ENCODE measurements around the gene DGLUCY.
"Not testable (repeated sequence)": the region's sequence is repeated elsewhere in the genome, so short reads cannot be mapped to it uniquely, and the experiment has no call there.

The DGLUCY gene

DNA sequence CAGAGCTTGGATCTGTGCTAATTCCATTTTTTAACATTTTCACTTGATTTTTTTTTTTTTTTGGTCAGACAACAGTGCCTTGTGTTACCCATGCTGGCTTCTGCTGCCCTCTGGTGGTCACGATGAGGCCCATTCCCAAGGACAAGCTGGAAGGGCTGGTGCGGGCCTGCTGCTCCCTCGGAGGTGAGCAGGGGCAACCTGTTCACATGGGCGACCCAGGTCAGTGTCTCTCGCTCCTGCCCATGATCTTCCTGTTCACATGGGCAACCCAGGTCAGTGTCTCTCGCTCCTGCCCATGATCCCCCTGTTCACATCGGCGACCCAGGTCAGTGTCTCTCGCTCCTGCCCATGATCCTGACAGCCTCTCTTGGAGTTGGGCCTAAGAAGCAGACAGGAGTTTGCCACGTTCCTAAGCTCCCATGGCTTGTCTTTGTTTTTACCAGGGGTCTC lies 59.4 kb downstream of the DGLUCY start:
- peak; percentile 78 to 81 for DNase-seq

DNA sequence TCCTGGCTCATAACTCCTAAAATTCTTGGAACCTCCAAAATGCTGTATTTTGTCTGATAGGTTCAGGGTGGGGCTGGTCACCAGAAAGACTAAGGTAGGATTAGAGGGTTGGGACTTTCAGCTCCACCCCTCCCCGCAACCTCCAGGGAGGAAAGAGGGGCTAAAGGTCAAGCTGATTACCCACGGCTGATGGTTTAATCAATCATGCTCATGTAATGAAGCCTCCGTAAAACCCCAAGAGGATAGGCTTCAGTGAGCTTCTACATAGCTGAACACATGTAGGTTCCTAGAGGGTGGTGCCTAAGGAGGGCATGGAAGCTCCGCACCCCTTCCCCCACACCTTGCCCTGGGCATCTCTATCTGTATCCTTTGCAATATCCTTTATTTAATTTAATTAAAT lies 60.0 kb downstream of the DGLUCY start:
- no peak for DNase-seq

DNA sequence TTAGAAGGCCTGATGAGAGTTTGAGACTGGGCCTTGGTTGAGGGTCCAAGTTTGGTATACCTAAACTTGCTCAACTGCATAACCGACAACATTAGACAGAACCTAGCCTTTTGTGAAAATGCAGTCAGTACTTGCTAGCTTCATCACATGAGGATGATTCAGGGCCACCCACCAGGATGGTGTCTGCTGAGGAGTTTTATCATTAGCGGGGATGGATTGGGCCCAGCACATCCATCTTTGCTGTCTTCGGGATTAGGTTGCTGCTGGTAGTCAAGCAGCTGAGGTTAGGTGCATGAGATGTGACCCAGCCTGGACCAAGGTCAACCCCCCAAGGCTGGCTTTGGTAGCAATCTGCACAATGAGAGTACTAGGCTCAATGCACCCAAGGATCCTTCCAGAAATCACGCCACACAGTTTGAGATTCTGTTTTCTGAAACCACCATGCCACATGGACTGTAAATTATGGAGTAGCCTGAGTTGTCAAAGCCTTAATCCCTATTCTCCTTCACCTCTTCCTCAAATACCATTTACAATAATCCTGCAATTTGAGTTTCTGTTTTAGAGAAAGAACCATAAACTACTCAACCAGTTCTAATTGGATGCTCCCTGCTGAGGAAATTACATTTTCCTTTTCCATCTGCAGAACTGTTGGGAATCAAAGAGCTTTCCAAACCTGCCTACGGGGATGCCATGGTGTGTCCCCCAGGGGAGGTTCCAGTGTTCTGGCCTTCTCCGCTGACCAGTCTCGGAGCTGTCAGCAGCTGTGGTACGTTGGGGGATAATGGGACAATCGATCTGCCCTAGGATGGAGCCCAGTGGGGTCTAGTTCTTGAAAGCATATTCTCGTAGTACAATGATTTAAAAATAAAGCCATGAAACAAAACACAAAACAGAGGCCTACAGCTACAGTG lies 61.7 kb downstream of the DGLUCY start:
- no peak for DNase-seq

DNA sequence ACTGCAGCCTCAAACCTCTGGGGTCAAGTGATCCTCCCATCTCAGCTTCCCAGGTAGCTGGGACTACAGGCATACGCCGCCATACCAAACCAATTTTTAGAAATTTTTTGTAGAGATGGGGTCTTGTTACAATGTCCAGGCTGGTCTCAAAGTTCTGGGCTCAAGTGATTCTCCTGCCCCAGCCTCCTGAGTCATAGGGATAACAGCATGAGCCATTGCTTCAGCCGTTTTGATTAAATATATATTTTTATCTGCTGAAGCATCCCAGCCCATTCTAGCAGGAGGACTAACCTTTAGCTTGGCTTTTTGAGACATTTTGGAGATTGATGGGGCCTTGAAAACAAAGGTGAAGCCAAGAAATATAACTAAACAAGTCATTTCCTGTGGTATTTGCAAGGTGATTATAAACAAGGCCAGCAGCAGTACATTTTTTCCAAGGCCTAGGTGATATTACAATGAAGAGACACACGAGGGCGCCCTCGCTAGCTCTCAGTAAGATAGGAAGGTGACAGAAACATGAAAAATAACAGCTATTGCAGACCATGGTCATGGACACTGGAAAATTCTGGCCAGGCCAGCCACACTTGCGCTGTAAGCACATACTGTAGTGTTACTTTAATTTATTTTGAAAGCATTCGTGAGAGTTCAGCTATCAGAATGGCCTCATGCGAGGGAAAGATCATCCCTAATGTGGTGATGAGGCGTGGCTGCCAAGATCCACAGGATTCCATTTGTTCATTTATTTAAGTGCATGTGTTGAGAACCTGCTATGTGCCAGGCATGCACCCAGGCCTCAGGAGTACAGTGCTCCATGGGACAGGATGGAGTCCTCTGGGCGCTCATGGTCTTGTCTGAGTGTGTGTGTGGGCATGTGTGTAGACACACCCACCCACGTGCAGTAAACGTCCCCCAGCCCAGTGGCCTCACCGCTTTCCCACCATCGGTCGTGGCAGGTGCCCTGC lies 63.5 kb downstream of the DGLUCY start:
- DNase-seq: peak; percentile 71 to 81

DNA sequence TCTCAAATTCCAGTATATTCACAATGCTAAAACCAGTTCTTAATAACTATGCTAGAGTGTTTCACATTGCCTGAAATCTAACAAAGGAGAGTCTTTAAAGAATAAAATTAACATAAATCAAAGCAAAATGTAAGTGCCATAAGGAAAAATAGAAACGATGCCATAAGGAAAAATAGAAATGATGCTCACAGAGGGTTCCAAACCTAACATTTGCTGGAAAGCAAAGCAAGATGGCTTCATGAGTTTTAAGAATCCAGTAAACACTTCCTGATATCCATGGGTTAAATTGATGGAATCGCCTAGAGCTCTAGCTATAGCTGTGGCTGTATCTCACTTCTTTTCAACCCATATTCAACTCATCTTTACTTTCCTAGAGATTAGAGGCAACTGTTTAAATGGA lies 66.7 kb downstream of the DGLUCY start:
- DNase-seq: no peak

DNA sequence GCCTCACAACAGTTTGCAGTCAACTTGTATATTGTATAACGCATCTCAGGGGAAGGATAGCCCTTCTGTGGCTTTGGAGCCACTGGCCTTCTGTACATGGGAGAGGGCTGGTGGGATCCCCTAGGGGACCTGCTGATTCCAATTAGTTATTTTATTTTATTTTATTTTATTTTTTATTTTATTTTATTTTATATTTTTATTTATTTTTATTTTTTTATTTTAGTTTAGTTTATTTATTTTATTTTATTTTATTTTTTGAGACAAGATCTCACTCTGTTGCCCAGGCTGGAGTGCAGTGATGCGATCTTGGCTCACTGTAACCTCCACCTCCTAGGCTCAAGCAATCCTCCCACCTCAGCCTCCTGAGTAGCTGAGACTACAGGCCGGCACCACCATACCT lies 68.9 kb downstream of the DGLUCY start:
- not testable (repeated sequence) for DNase-seq

DNA sequence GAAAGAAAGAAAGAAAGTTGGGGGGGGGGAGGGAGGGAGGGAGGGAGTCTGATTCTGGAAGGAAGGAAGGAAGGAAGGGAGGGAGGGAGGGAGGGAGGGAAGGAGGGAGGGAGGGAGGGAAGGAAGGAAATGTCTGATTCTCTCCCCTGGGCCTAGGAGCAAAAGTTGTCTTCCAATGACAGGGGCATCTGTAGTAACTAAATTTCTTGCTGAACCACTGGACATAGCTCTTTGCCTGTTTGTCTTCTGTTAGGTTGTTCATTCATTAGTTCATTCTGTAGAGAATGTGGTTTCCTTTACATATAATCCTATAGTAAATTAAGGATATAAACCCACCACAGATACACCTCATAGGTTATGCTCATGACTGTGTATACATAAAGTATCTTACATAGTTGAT lies 70.7 kb downstream of the DGLUCY start:
- no peak for DNase-seq

DNA sequence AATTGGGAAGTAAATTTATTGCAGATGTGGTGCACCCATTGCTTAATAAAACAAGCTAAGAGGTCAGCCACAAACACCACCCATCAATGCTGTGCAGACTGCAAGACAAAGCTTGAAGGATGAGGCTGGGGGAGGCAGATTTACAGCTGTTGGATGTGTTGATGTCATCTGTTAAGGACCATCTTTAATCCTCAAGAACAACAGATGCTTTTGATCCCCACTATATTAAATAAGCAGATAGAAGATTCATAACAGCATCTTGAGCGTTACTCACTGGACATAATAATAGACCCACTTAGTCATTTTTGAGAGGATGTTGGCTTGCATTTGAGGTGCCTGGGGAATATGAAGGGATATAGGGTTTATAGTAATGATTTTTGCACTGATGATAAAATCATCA lies 71.8 kb downstream of the DGLUCY start:
- no peak for DNase-seq

DNA sequence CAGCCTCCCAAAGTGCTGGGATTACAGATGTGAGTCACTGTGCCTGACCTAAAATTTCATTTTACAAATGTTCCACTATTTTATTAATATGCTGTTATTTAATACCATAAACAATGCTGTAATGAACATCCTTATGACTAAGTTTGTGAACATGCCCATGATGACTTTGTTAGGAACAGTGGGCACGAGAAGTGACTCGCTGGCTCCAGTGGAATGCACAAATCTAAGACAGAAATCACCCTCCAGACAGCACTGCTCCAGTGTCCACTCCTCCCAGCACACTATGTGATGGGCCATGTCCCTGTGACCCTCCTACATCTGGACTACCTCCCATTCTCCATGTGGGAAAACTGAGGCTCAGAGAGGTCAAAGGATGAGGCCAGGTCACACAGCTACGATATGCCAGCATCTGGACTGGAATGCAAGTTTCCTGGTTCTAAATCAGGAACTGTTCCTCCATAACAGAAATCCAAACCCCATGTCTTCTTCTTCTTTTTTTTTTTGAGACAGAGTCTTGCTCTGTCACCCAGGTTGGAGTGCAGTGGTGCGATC lies 72.7 kb downstream of the DGLUCY start:
- DNase-seq: no peak

DNA sequence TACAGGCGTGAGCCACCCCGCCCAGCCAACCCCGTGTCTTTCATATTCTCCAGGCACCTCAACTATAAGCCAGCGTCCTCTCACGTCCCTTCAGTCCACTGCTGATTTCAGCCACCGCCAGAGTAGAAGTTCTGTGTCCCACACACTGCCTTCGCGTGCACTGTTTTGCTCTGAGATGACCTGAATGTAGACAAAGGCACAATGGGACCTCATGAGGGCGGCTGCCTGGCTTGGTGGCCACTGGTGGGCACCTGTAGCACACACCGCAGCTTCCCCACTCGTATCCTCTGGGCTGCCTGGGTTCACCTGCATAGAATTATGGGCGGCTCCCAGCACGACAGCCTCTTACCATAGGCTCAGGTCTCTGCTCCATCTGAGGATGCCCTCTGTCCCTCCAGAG lies 73.4 kb downstream of the DGLUCY start:
- no peak for DNase-seq

DNA sequence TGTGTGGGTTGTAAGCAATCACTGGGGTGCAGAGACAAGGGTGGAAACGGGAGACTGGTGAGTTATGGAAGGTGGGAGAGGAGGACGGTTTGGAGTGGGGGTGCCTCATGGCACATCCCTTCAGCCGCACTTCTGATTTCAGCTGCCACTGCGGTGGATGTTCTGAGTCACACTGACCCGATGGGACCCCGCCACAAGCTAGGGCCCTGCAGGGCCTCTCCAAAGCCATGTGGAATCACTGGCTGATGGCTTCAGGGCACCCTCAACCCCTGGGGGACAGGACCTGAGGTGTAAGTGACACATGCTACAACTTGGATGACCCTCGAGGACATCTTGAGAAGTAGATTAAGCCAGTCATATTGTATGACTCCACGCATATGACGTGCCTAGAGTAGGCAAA lies 77.0 kb downstream of the DGLUCY start:
- no peak for DNase-seq

DNA sequence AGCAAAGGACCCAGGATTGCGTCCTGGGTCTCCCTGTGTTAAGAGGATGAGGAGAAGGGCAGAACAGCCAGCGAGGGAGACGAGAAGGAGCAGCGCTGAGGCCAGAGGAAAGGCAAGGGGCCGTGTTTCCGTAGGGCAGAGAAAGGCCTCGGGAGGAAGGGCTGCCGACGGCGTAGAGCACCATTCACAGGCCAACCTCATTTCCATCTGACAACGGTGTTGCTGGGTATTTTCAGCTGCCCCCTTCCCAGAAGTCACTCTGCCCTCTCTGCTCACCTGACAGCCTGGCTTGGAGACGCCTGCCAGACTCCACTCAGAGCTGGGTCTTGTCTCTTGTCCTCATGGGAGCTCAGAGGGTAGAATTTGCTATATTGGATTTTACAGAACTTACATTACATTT lies 79.2 kb downstream of the DGLUCY start:
- no peak for DNase-seq

DNA sequence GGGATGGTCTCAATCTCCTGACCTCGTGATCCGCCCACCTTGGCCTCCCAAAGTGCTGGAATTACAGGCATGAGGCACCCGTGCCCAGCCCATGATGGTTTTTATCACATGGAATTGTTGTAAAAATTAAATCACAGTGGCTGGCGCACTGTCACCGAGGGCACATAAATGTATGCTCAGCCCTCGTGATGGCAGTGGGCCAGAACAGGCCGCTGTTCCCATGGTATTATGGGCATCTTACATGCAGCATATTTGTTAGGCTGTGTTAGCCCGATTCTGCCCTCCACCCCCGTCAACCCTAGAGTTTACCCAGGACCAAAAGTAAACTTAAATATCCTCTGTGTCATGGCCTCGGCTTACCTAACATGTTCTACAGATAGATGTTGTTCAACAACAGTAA lies 82.0 kb downstream of the DGLUCY start:
- DNase-seq: no peak

DNA sequence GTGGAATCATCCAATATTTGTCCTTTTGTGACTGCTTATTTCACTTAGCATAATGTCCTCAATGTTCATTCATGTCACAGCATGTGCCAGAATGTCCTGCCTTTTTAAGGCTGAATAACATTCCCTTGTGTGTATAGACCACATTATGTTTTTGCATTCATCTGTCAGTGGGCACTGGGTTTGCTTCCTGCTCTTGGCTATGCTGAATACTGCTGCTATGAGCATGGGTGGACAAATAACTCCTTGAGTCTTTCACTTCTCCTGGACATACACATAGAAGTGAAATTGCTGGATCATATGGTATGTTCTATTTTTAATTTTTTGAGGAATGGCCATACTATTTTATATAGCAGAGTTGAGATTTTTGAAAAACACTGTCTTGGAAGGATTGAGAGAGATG lies 83.8 kb downstream of the DGLUCY start:
- no peak for DNase-seq

DNA sequence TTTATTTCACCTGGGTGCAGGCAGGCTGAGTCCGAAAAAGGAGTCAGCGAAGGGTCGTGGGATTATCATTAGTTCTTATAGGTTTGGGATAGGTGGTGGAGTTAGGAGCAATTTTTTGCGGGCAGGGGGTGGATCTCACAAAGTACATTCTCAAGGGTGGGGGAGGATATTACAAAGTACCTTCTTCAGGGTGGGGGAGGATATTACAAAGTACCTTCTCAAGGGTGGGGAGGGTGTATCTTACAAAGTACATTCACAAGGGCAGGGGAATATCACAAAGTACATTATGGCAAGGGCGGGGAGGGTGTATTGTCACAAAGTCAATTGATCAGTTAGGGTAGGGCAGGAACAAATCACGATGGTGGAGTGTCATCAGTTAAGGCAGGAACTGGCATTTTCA lies 86.9 kb downstream of the DGLUCY start:
- not testable (repeated sequence) for DNase-seq

DNA sequence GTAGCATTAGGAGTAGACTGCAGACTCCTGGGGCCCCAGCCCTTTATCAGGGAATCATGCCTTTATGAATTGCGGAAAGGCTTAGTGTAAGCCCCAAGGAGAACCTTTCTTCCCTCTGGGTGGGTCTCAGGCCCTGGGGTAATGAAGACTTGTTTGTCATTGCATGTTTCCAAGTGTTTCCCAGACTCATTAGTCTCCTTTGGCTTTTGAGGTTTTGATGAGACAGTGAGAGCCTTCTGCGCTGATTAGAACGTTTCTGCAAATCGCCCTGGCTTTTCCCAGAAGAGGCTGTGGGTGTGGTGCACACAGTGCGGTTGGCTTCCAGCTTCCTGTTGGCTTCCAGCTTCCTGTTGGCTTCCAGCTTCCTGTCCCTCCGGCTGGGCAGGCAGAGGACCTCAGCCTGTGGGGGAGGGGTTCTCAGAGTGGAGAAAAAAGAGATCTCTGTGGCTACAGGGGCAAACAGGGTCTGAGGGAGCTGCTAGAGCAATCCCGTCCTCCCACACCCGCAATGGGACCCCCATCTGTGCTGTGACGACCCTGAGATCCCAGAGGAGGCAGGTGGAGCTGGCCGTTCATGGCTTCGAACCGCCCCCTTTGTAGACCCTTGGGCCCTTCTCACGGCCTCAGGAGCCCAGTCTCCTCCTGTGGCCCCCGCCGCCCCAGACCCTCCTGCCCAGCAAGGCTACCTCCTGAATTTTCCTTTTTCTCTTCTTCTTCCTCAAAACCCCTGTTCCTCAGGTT lies 88.5 kb downstream of the DGLUCY start:
- DNase-seq: no peak

DNA sequence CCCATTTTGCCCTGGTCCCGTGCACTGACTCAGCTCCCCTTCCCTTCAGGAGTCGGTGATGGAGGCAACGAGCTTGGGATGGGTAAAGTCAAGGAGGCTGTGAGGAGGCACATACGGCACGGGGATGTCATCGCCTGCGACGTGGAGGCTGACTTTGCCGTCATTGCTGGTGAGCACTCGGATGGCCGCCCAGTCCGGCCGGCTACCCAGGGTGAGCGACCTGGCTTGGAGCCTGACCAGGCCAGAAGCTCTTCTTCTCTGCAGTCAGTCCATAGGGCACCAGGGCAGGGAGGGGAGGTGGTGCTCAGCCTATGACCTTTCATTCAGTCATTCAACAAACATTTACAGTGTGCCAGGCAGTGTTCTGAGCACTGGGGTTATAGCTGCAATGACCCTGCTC lies 90.8 kb downstream of the DGLUCY start:
- DNase-seq: no peak

DNA sequence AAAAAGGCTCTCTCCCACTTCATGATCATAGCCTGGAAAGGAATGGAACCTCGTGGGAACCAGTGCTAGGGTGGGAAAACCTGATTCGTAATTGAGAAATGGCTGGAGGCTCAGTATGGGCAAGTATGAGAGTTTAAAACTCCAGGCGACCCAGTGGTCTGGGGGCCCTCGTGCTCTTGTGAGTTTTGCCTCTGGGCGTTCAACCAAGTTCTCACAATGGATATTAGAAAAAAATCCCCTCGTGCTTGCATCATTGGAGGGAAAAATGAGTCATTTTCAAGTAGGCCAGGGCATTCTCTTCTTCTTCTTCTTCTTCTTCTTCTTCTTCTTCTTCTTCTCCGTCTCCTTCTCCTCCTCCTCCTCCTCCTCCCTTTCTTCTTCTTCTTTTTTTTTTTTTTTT lies 91.6 kb downstream of the DGLUCY start:
- no peak for DNase-seq

DNA sequence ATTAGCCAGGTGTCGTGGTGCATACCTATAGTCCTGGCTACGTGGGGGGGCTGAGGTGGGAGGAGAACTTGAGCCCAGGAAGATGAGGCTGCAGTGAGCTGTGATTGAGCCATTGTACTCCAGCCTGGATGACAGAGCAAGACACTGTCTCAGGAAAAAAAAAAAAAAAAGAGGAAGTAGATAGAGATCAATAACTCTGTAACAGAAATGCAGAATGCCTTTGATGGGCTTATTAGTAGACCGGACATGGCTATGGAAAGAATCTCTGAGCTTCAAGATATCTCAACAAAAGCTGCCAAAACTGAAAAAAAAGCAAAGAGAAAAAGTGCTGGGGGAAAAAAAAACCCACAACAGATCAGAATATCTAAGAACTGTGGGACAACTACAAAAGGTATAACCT lies 93.1 kb downstream of the DGLUCY start:
- DNase-seq: no peak

DNA sequence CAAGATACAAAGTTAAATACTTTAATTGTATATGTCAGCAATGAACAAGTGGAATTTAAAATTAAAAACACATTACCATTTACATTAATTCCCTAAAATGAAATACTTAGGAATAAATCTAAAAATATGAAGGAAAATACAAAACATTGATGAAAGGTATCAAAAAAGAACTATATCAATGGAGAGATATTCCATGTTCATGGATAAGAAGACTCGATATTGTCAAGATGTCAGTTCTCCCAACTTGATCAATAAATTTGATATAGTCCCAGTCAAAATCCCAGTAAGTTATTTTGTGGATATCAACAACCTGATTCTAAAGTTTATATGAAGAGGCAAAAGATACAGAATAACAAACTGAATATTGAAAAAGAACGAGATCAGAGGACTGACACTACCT lies 97.1 kb downstream of the DGLUCY start:
- no peak for DNase-seq

DNA sequence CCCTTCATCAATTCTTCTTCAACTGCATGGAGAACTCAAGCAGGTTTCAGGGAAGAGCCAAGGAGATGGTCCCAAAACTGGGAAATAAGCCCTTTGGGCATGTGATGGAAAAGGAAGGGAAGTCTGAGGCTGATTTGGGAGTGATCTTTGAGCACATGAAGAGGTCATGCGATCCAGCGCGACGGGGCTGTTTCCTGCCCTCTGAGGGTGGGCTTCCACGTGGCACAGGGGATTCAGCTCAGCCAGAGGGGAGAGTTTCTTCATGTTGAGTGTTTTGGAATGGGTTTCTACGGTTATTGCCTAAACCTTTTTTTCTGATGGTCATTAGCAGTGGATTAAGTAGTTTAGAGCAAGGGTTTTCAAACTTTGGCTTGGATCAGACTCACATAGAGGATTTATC lies 100.4 kb downstream of the DGLUCY start:
- DNase-seq: no peak

DNA sequence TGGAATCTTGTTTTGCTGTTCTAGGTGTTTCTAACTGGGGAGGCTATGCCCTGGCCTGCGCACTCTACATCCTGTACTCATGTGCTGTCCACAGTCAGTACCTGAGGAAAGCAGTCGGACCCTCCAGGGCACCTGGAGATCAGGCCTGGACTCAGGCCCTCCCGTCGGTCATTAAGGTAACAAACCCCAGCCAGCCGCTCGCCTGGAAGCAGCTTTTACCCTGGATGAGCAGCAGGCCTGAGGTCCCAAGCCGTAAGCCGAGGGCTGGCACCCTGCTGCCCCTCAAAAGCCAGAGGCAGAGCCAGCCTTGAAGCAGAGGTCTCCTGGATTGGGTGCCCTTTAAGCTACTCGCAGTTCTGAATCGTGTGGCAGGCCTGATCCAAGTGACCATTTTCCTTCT lies 101.5 kb downstream of the DGLUCY start:
- no peak for DNase-seq

DNA sequence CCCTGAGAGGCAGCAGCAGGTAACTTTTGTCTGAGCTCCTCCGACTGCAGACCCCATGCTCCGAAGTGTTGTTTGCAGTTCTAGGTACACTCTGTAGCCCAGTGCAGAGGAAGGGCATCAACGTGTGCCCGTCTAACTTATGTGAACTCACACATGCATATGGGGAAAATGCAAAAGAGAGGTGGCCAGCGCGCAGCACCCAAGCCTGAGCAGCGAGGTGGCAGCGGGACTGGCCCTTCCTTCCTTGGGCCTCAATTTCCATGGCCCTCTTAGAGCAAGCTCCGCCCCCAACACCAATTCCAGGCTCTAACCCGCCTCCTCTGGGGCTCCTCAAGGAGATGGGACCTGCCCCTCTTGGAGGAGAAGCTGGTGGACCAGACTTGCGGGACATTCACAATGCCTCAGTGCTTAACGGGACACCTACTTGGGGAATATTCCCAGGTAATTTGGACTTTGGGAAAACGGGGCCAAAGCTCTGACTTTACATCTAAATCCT lies 102.9 kb downstream of the DGLUCY start:
- no peak for DNase-seq
